Heart left ventricle (tissue), 16 donors: ENCODE data around the gene ARHGAP31. TPM values are rescaled to one million over a fixed set of nuclear protein-coding genes. Genes with fewer than 3 reads are reported as not detected.

Experiments used
- ATAC-seq, 4 donors: fragments of 200-7000 bp; cut with Tn5 transposase; one replicate each; pipeline ENCODE4 v1.9.1; 2020 to 2022; ENCODE audit warnings: moderate library complexity in 4 of 4, mild to moderate bottlenecking in 3 of 4, moderate number of reproducible peaks in 1 of 4
- DNase-seq, 5 donors: peaks; one replicate each; pipeline ENCODE4 v3.0.0-alpha.2; 2020
- H3K27ac ChIP-seq, 12 donors: fragments of 200-600 bp; sonication (generic) in 4 of 12; one replicate each; pipeline versions ENCODE4 v1.5.0 to v1.8.0; 2016 to 2022; ENCODE audit warnings: mild to moderate bottlenecking in 2 of 12
- H3K27me3 ChIP-seq, 9 donors: fragments of 200-600 bp; sonication (generic) in 2 of 9; one replicate each; pipeline versions ENCODE4 v1.5.1 to v1.8.0; 2016 to 2022; ENCODE audit warnings: mild to moderate bottlenecking in 3 of 9
- H3K36me3 ChIP-seq, 9 donors: fragments of 200-600 bp; sonication (generic) in 2 of 9; one replicate each; pipeline versions ENCODE4 v1.5.0 to v1.8.0; 2018 to 2022; ENCODE audit warnings: mild to moderate bottlenecking in 2 of 9
- H3K4me1 ChIP-seq, 12 donors: fragments of 200-600 bp; sonication (generic) in 4 of 12; one replicate each; pipeline versions ENCODE4 v1.5.0 to v1.8.0; 2016 to 2022; ENCODE audit warnings: mild to moderate bottlenecking in 3 of 12
- H3K4me3 ChIP-seq, 12 donors: fragments of 200-600 bp; sonication (generic) in 4 of 12; one replicate each; pipeline versions ENCODE4 v1.5.0 to v1.8.0; 2017 to 2022; ENCODE audit warnings: mild to moderate bottlenecking in 9 of 12, moderate library complexity in 4 of 12
- H3K9me3 ChIP-seq, 12 donors: fragments of 200-600 bp; sonication (generic) in 4 of 12; one replicate each; pipeline versions ENCODE4 v1.5.0 to v1.8.0; 2016 to 2022; ENCODE audit warnings: mild to moderate bottlenecking in 1 of 12
- POLR2A ChIP-seq, 2 donors: fragments of 450-650 bp; IDR thresholded peaks; one replicate each; pipeline ENCODE4 v1.6.1; 2017; ENCODE audit warnings: antibody characterized with exemption in 2 of 2, mild to moderate bottlenecking in 2 of 2, moderate library complexity in 2 of 2
- WGBS, 4 donors: extraction: QIAGEN DNeasy Blood & Tissue Kit in 2 of 4; methylation state at CpG; one replicate each; pipeline versions ENCODE4 v1.1.5 to v1.1.7; 2013 to 2018; 5-methylcytosine and 5-hydroxymethylcytosine counted together
- intact Hi-C, 10 donors: fragments of 100-400 bp; cut with DNase I; formaldehyde crosslinking; loops; one replicate each; pipeline versions ENCODE4 v1.11.1 to v1.14.2; 2022
- polyA plus RNA-seq, 2 donors: library from polyadenylated mRNA; stranded (reverse); fragments of 200-250 nt; gene quantifications; one replicate each; pipeline ENCODE4 v1.2.3, GENCODE V29; 2013
- total RNA-seq, 9 donors: library from RNA; depleted of rRNA in 2 of 9; stranded (reverse); fragments of >200 nt in 2 of 9; fragmentation: NEBNext Ultra II Directional in 3 of 9; extraction: Animal tissue kit (Norgen Biotek cat#: 25700) in 3 of 9; gene quantifications; one replicate each; pipeline versions ENCODE4 v1.1.0 to v1.2.4, GENCODE V29; 2016 to 2023
- TF ChIP-seq, protein P1 (sequence below), 12 donors: fragments of 200-600 bp; sonication (generic) in 4 of 12; IDR thresholded peaks; one replicate each; pipeline versions ENCODE4 v1.5.0 to v1.8.0; 2018 to 2022; ENCODE audit warnings: antibody characterized with exemption in 12 of 12, mild to moderate bottlenecking in 5 of 12
- donor health status: ischemic (EF 13 %, LVEDD 7.1; RV severe dilation, severe dysfunction).
- donor health status: healthy with polysubstance abuse.
- donor health status: DM: no; HTN: yes; CAD: no.
- donor health status: DM: no; HTN: no; CAD: no.
- donor health status: ischemic (EF 25% LVEDD 6.9; RV normal size, moderate dysfunction).
- donor health status: ischemic (EF 25% LVEDD 5.7; RV mildly dilated, moderate dysfunction).
- donor health status: healthy.
- donor health status: DM: yes; HTN: yes; CAD: no.
- donor health status: ischemic (EF 35%, LVEDD 5.7; RV mildly dilated, moderate dysfunction).
- donor health status: nonischemic (EF 11% LVEDD 7.7; RV severe dilation, severe dysfunction).
- donor health status: DM: yes; HTN: yes; CAD: no.
- donor health status: PGD.
- donor health status: ischemic (EF 29% LVEDD 5.4; RV normal size, mild dysfunction).
- donor health status: nonischemic (EF 23%, LVEDD 6.1; RV moderate dilation, normal function).

ARHGAP31 gene
- total and polyA plus RNA-seq, 11 donors = 10.4 to 79.1 (median 33.5) TPM

DNA sequence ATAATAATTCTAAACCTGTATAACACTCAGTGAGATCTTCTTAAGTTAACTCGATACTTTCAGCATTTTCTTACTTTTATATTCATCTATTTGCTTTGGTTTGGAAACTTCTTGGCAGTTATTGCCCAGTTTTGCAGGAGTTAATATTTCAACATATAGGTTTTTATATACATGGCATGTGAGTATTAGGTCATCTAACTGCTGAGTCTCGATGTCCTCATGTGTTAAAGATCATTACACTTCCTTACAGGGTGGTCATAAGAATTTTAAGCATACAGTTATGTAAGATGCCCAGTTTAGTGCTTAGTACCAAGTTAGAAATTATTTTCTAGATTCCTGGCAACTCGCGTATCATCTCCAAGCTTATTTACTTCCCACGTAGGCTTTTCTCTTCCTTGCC lies 106.3 kb downstream of the ARHGAP31 start:
- DNase-seq = no peak
- Histone ChIP-seq H3K9me3 (no peaks in the 10 kb centered on the region), H3K27me3 (no peaks in the 10 kb centered on the region), H3K27ac (no peak overlapping the region), H3K4me1 (peaks cover 0 to 12% (median 0%) of the 10 kb centered on the region in 12 donors), H3K4me3 (no peak overlapping the region), H3K36me3 (peaks cover 0 to 98% (median 82%) of the 10 kb centered on the region in 9 donors)
- ATAC-seq = no peak
- 86 to 93% (median 92%) methylated on average over 5 of the region's 5 CpGs for WGBS, 4 donors
- TF ChIP-seq, protein P1, sequence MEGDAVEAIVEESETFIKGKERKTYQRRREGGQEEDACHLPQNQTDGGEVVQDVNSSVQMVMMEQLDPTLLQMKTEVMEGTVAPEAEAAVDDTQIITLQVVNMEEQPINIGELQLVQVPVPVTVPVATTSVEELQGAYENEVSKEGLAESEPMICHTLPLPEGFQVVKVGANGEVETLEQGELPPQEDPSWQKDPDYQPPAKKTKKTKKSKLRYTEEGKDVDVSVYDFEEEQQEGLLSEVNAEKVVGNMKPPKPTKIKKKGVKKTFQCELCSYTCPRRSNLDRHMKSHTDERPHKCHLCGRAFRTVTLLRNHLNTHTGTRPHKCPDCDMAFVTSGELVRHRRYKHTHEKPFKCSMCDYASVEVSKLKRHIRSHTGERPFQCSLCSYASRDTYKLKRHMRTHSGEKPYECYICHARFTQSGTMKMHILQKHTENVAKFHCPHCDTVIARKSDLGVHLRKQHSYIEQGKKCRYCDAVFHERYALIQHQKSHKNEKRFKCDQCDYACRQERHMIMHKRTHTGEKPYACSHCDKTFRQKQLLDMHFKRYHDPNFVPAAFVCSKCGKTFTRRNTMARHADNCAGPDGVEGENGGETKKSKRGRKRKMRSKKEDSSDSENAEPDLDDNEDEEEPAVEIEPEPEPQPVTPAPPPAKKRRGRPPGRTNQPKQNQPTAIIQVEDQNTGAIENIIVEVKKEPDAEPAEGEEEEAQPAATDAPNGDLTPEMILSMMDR (IDR thresholded peaks at IDR 0.05) = no peak
- TF ChIP-seq POLR2A (IDR thresholded peaks at IDR 0.05) = no peak
- intact Hi-C loops = no loop called here

DNA sequence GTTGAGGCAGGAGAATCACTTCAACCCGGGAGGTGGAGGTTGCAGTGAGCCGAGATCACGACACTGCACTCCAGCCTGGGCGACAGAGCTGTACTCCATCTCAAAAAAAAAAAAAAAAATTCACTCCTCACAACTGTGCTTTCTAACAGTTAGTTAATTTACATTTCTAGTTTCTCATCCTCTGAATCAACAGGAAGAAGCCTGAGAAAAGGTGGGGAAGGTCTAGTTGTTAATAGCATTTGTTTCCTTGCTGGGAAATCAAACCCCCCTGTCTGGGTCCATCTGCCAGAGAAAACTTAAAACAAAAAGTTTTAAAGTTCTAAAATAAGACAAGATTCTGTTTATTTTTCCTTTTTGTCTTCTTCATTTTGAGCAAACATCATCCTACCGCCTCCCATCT lies 106.9 kb downstream of the ARHGAP31 start:
- no peak overlapping the region for H3K4me3 ChIP-seq
- no peak overlapping the region for H3K27ac ChIP-seq
- DNase-seq (no peak), ATAC-seq (no peak)
- peaks cover 0 to 100% (median 85%) of the 10 kb centered on the region in 9 donors for H3K36me3 ChIP-seq
- no peaks in the 10 kb centered on the region for H3K27me3 ChIP-seq
- H3K4me1 ChIP-seq = peaks cover 0 to 14% (median 0%) of the 10 kb centered on the region in 12 donors
- intact Hi-C loops = no loop called here
- TF ChIP-seq, protein P1 (IDR thresholded peaks at IDR 0.05) = no peak
- TF ChIP-seq POLR2A (IDR thresholded peaks at IDR 0.05) = no peak
- H3K9me3 ChIP-seq = no peaks in the 10 kb centered on the region
- 89 to 95% (median 92%) methylated on average over 5 of the region's 5 CpGs for WGBS, 4 donors

DNA sequence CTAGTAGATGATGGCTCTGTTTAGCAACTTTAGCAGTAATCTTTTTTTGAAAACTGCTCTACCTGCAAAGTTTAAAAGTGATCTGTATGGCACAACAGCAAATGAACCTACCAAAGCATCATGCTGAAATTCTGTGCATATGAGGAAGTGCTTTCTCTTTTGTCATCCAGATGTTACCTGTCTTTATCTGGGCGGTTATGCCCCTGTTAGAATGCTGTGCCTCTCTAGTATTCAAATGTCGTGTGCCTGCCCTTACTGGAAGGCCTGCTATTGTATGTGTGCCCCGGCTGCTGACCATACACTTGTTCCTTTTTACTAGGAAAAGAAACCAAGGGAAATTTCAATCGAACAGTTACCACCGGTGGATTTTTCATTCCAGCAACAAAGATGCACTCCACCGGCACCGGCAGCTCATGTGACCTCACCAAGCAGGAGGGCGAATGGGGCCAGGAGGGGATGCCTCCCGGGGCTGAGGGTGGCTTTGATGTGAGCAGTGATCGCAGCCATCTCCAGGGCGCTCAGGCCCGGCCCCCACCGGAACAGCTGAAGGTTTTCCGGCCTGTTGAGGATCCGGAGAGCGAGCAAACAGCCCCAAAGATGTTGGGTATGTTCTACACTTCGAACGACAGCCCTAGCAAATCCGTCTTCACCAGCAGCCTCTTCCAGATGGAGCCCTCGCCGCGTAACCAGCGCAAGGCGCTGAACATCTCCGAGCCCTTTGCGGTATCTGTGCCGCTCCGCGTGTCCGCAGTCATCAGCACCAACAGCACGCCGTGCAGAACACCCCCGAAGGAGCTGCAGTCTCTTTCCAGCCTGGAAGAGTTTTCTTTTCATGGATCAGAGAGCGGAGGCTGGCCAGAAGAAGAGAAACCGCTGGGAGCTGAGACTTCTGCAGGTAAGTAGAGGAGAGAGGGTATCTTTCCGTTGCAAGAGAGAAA lies 107.6 kb downstream of the ARHGAP31 start:
- Histone ChIP-seq H3K4me3 (no peak overlapping the region), H3K9me3 (no peaks in the 10 kb centered on the region), H3K4me1 (peaks cover 0 to 13% (median 0%) of the 10 kb centered on the region in 12 donors), H3K27me3 (no peaks in the 10 kb centered on the region), H3K36me3 (peaks cover 0 to 100% (median 84%) of the 10 kb centered on the region in 9 donors), H3K27ac (no peak overlapping the region)
- ATAC-seq (no peak), DNase-seq (no peak)
- WGBS, 4 donors = 89 to 91% (median 89%) methylated on average over 34 to 36 of the region's 36 CpGs
- no peak for TF ChIP-seq POLR2A (IDR thresholded peaks at IDR 0.05)
- TF ChIP-seq, protein P1 (IDR thresholded peaks at IDR 0.05) = no peak
- intact Hi-C loops = no loop called here

DNA sequence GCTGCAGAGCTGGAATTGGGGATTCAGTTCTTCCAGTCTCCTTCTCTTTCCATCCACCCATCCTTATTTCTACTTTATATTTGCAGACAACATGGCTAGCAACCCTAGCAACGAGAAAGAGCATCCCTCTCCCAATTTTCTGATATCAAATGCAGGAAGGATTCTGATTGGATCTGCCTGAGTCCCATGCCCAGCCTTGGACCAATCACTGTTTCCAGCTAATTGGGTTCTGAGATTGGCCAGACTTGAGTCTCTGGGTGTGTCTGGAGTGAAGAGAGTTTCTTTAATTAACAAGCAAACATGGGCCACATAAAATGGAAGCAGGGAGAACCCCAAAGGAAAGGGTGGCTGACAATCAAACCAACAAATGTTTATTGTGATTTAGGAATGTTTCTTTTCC lies 108.6 kb downstream of the ARHGAP31 start:
- H3K27me3 ChIP-seq = no peaks in the 10 kb centered on the region
- peaks cover 0 to 7% (median 0%) of the 10 kb centered on the region in 12 donors for H3K4me1 ChIP-seq
- no peaks in the 10 kb centered on the region for H3K9me3 ChIP-seq
- H3K36me3 ChIP-seq = peaks cover 0 to 99% (median 84%) of the 10 kb centered on the region in 9 donors
- intact Hi-C loops = no loop called here
- no peak for ATAC-seq
- H3K4me3 ChIP-seq = no peak overlapping the region
- H3K27ac ChIP-seq = no peak overlapping the region
- WGBS, 4 donors = 81 to 100% (median 88%) methylated on average over 1 of the region's 1 CpG
- no peak for TF ChIP-seq POLR2A (IDR thresholded peaks at IDR 0.05)
- TF ChIP-seq, protein P1 (IDR thresholded peaks at IDR 0.05) = no peak
- DNase-seq = no peak
